Measurements from ENCODE around the gene ALG10B.
A peak's percentile ranks its signal among the peaks of the same experiment; 100 is the strongest.
"Not testable (repeated sequence)": the region's sequence is repeated elsewhere in the genome, so short reads cannot be mapped to it uniquely, and the experiment has no call there.

The ALG10B gene

DNA sequence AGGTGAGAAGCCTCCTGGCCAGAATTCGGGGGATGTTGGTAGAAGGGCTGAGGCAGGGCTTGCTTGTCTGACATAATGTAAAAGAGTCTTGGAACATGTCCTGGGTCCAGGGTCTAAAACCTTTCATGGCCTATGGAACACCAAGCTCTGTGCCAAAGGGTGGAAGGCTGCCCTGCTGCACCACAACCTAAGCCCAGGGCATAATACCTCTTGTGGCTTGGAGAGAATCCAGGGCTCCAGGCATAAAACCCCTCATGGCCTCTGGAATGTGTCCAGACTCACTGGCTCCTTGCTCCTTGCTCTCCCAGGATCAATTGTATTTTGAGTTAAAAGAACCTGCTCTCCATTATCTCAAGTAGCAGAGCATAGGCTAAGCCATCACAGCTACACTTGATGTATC is 27.3 kb downstream of the ALG10B start:
- not testable (repeated sequence) for H3K27ac Mint-ChIP-seq, H3K4me1 Mint-ChIP-seq, DNase-seq, ATAC-seq, H3K4me3 Mint-ChIP-seq
- Mint-ChIP-seq H3K9me3 (peaks cover 21 to 35% of the 10 kb centered on the region in 2 donors), H3K27me3 (peaks cover 24% of the 10 kb centered on the region)

DNA sequence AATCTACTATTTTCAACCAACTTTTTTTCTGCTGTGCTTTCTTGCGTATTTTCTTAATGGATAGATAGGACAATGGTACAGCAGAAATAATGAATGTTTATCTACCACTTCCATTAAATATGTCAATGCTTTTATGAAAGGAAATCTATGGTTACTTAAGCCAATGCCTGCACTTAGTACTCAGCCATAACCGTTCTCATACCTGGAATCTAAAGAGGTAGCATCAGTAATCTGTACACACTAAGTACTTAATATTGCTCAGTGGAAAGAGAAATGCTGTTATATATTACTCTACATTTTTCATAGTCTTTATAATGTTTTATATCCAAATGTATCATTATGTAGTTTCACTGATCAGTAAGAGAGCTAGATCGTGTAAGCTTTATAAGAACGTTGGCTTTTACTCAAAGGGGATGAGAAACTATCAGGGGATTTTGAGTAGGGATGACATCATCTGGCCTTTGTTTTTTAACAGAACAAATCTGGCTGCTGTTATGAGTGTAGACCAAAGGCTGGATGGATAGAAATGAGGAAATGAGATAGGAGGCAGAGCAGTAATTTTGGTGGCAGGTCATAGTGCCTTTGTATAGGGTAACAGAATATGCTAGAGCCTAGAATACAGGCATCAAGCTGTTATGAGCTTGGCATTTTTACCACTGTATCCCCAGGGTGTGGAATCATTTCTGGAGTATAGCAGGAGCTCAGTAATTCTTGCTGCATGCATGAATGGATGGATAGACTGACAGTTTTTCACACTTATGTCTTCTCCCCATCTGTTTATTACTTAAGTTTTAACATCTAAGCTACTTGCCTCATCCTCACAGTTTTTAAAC is 34.0 kb downstream of the ALG10B start:
- Mint-ChIP-seq H3K4me1 (no peaks in the 10 kb centered on the region), H3K4me3 (no peak overlapping the region), H3K9me3 (peaks cover 13 to 25% of the 10 kb centered on the region in 2 donors), H3K27me3 (peaks cover 4% of the 10 kb centered on the region), H3K27ac (no peak overlapping the region)
- no peak for DNase-seq
- peak; percentile 52 for ATAC-seq

DNA sequence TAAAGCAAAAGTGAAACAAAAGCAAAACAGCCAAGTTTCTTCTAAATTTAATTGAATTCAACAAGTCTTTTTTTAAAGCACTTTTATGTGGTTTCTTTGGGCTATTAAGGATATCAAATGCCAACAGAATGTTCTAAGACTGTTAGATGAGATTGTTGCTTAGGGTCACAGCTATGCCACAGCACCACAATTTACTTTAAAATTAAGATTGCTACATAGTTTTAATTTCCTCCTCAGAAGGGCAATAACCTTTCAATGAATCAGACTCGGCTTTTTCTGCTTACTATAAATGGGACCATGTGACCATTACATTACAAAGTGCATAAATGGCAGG is 34.6 kb downstream of the ALG10B start:
- ATAC-seq, DNase-seq, H3K27ac Mint-ChIP-seq, H3K4me1 Mint-ChIP-seq, H3K27me3 Mint-ChIP-seq, H3K4me3 Mint-ChIP-seq: not testable (repeated sequence)
- peaks cover 10 to 25% of the 10 kb centered on the region in 2 donors for H3K9me3 Mint-ChIP-seq

DNA sequence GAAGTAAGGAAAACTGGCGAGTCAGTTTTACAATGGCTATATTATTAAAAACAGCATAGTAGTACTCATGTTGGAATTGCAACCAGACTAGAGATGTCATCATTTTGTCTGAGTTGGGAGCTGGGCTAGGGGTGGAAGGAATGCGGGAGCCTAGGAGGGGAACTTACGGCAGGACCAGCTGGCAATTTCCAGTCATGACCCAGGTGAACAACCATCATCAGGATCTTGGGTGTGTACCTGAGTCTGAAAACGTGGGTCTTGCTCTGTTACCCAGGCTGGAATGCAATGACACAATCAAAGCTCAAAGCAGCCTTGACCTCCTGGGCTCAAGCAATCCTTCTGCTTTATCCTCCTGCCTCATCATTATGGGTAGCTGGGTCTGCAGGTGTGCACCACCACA is 50.9 kb downstream of the ALG10B start:
- DNase-seq = no peak
- H3K27me3 Mint-ChIP-seq = no peaks in the 10 kb centered on the region
- no peak overlapping the region for H3K27ac Mint-ChIP-seq
- no peak overlapping the region for H3K4me3 Mint-ChIP-seq
- H3K4me1 Mint-ChIP-seq = no peaks in the 10 kb centered on the region
- no peak for ATAC-seq
- H3K9me3 Mint-ChIP-seq = peaks cover 0 to 3% of the 10 kb centered on the region in 2 donors

DNA sequence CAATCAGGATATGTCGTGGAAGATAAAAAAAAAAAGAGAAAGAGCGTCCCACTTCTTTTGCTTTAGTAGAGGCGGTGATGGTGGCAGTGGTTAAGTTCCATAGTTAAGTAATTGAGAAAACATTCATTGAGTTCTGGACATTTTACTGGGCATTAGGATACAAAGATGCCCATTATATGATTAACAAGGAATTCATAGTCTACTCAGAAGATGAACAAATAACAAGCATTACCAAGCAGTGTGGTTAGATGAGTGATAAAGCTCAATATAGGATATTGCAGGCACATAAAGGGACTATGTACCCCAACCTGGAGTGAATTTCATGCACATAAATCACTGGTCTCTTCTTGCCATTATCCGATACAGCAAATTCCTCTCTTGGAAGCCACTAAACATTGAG is 53.7 kb downstream of the ALG10B start:
- H3K27me3 Mint-ChIP-seq = no peaks in the 10 kb centered on the region
- H3K4me3 Mint-ChIP-seq = no peak overlapping the region
- no peaks in the 10 kb centered on the region for H3K9me3 Mint-ChIP-seq
- DNase-seq (no peak), ATAC-seq (no peak)
- no peaks in the 10 kb centered on the region for H3K4me1 Mint-ChIP-seq
- no peak overlapping the region for H3K27ac Mint-ChIP-seq

DNA sequence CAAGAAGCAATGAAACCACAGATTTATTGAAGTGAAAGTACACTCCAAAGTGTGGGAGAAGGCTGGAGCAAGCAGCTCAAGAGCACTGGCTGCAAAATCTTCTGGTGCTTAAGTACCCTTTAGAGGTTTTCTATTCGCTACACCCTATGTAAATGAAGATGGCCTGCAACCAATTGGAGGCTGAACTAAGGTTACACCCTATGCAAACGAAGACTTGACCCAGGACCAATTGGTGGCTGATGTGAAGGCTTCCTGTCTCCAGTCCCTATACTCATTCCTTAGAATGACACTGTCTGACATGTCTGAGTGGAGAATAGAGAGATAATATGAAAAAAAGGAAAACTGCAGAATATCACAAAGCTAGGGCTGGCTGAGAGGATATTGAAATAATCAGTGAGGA is 57.2 kb downstream of the ALG10B start:
- H3K4me1 Mint-ChIP-seq = no peaks in the 10 kb centered on the region
- H3K27ac Mint-ChIP-seq = no peak overlapping the region
- H3K9me3 Mint-ChIP-seq = peaks cover 5 to 20% of the 10 kb centered on the region in 2 donors
- no peaks in the 10 kb centered on the region for H3K27me3 Mint-ChIP-seq
- no peak overlapping the region for H3K4me3 Mint-ChIP-seq
- no peak for ATAC-seq
- DNase-seq = no peak

DNA sequence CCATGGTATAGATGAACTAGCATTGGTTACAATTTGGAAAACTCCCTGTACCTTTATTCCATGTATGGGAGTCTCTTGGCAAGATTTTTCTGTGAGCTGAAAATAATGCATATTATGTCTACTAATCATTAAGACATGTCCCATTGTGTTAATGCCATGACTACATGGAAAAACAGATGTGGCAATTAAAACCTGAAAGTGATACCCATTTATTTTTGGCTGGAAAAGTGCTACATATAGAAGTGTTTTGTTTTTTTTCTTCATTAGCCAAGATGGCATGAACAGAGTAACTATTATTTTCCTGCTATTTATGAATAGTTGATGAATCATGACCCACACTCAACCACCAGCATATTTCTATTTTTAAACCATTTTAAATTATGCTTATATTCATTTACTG is 58.2 kb downstream of the ALG10B start:
- DNase-seq (no peak), ATAC-seq (no peak)
- Mint-ChIP-seq H3K9me3 (peaks cover 7 to 26% of the 10 kb centered on the region in 2 donors), H3K4me1 (no peaks in the 10 kb centered on the region), H3K4me3 (no peak overlapping the region), H3K27ac (no peak overlapping the region), H3K27me3 (no peaks in the 10 kb centered on the region)
